GM23248 (cell line): Measurements from ENCODE around the gene CCL23. TPM values are rescaled to one million over a fixed set of nuclear protein-coding genes. Genes with fewer than 3 reads are reported as not detected.

Experiments
- DNase-seq: peaks from one replicate; pipeline ENCODE4 v3.0.0-alpha.2; 2015
- H2AFZ ChIP-seq: fragments of 200-600 bp; sonication (generic); 2 replicates; pipeline ENCODE4 v1.6.1; 2016; ENCODE audit warnings: antibody characterized with exemption
- H3F3A ChIP-seq: fragments of 200-600 bp; sonication (generic); 2 replicates; pipeline ENCODE4 v1.6.1; 2016; ENCODE audit warnings: mild to moderate bottlenecking, antibody characterized with exemption, mixed run types; ENCODE audit not compliant: insufficient read depth
- H3K27ac ChIP-seq: fragments of 200-600 bp; sonication (generic); 2 replicates; pipeline ENCODE4 v1.5.1; 2016; ENCODE audit warnings: mild to moderate bottlenecking
- H3K27me3 ChIP-seq: fragments of 200-600 bp; sonication (generic); replicated peaks from 2 replicates; pipeline ENCODE4 v1.6.1; 2016; ENCODE audit warnings: mild to moderate bottlenecking; ENCODE audit not compliant: insufficient read depth
- H3K36me3 ChIP-seq: fragments of 200-600 bp; sonication (generic); 2 replicates; pipeline ENCODE4 v1.6.1; 2016; ENCODE audit warnings: low read depth, mild to moderate bottlenecking
- H3K4me1 ChIP-seq: fragments of 200-600 bp; sonication (generic); 2 replicates; pipeline ENCODE4 v1.6.1; 2016; ENCODE audit warnings: mild to moderate bottlenecking; ENCODE audit not compliant: insufficient read depth
- H3K4me2 ChIP-seq: fragments of 200-600 bp; sonication (generic); one replicate; pipeline ENCODE4 v1.6.1; 2016; ENCODE audit warnings: mild to moderate bottlenecking; ENCODE audit not compliant: unreplicated experiment
- H3K4me3 ChIP-seq: fragments of 200-600 bp; sonication (generic); 2 replicates; pipeline ENCODE4 v1.5.1; 2016; ENCODE audit warnings: mild to moderate bottlenecking
- H3K79me2 ChIP-seq: fragments of 200-600 bp; sonication (generic); 2 replicates; pipeline ENCODE4 v1.6.1; 2016; ENCODE audit warnings: mild to moderate bottlenecking; ENCODE audit not compliant: insufficient read depth
- H3K9ac ChIP-seq: fragments of 200-600 bp; sonication (generic); 2 replicates; pipeline ENCODE4 v1.6.1; 2016; ENCODE audit warnings: mild to moderate bottlenecking
- H3K9me2 ChIP-seq: fragments of 200-600 bp; sonication (generic); 2 replicates; pipeline ENCODE4 v1.6.1; 2016; ENCODE audit warnings: mixed run types, mild to moderate bottlenecking, moderate library complexity; ENCODE audit not compliant: insufficient read depth
- H3K9me3 ChIP-seq: fragments of 200-600 bp; sonication (generic); one replicate; pipeline ENCODE4 v1.6.1; 2017; ENCODE audit warnings: low read depth
- H4K20me1 ChIP-seq: fragments of 200-600 bp; sonication (generic); 2 replicates; pipeline ENCODE4 v1.6.0; 2016; ENCODE audit not compliant: insufficient read depth
- EZH2 ChIP-seq: fragments of 200-600 bp; sonication (generic); IDR thresholded peaks from 2 replicates; pipeline ENCODE4 v1.6.1; 2018; ENCODE audit warnings: antibody characterized with exemption, mild to moderate bottlenecking; ENCODE audit not compliant: insufficient read depth, poor library complexity, severe bottlenecking
- EZH2phosphoT487 ChIP-seq: fragments of 200-600 bp; sonication (generic); IDR thresholded peaks from 2 replicates; pipeline ENCODE4 v1.6.1; 2018; ENCODE audit warnings: antibody characterized with exemption, moderate library complexity, mild to moderate bottlenecking, low read depth; ENCODE audit not compliant: insufficient read depth
- WGBS, 2 experiments: methylation state at CpG; one replicate each; pipeline ENCODE4 v1.1.6; 2015 to 2017; ENCODE audit warnings: low lambda C conversion rate in 2 of 2, low coverage in 1 of 2; ENCODE audit errors: missing lambda C conversion rate in 2 of 2; 5-methylcytosine and 5-hydroxymethylcytosine counted together
- in situ Hi-C: fragments of 300-500 bp; cut with MboI; formaldehyde crosslinking; loops from 2 replicates; pipeline ENCODE4 v1.15.0; 2020
- polyA plus RNA-seq: library from polyadenylated mRNA; unstranded; fragments of >200 nt; fragmentation: Nextera tagmentation; extraction: Ambion mirVana; gene quantifications from 2 replicates; pipeline ENCODE4 v1.2.1, GENCODE V29; 2016
- total RNA-seq: library from RNA; depleted of rRNA; stranded (reverse); fragments of >200 nt; shearing (Covaris generic); gene quantifications from 2 replicates; pipeline ENCODE4 v1.2.3, GENCODE V29; 2014

CCL23 gene
- total and polyA plus RNA-seq, 2 experiments from 2014 or later = not detected

DNA sequence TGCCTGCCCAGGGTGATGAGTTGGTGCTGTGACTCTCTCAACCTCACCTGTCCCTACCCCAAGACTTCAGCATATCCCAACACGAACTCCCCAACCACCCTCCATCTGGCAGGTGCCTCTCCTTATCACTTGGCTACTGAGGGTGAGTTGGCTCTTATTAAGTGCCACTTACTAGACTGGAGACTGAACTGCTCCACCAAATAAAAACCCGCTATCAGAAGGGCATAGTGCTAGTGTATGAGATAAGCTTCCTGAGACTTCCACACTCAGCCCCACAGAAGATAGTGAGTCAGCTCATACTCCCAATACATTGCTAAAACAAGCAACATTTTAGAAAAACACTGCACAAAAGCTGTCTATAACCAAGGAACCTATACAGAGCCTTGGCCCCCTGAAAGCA, 30.3 kb upstream of the CCL23 start:
- Histone ChIP-seq H3K9ac (no peak overlapping the region), H3K27me3 (no peaks in the 10 kb centered on the region), H3K4me3 (no peak overlapping the region), H3F3A (no peaks in the 10 kb centered on the region), H3K79me2 (no peaks in the 10 kb centered on the region), H4K20me1 (no peaks in the 10 kb centered on the region), H3K9me2 (no peaks in the 10 kb centered on the region), H3K9me3 (no peaks in the 10 kb centered on the region), H3K4me2 (no peak overlapping the region), H3K36me3 (no peaks in the 10 kb centered on the region), H3K4me1 (no peaks in the 10 kb centered on the region), H2AFZ (no peak overlapping the region), H3K27ac (no peak overlapping the region)
- no peak for DNase-seq
- no peak for TF ChIP-seq EZH2
- TF ChIP-seq EZH2phosphoT487 = no peak
- 4 to 22% methylated on average over 2 of the region's 2 CpGs for WGBS, 2 experiments
- in situ Hi-C loops = no loop called here

DNA sequence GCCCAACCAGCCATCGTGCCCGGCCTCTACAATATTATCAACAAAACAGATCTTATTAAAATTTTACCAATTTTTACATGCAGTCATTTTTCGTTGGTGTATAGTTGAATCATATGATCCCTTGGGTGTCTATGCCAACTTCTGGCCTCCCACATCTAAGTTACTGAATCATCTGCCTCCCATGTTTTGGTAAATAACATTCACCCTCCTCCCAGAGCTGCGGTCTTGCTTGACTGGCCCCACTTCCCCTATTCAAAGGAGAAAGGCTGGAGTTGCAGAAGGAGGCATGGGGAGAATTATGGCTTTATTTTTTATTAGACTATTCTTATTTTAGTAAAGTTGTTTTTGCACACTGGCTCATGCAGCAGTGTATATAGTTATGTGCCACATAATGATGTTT, 18.5 kb upstream of the CCL23 start:
- no peaks in the 10 kb centered on the region for H3K36me3 ChIP-seq
- no peak overlapping the region for H2AFZ ChIP-seq
- H3F3A ChIP-seq = no peaks in the 10 kb centered on the region
- 49 to 50% methylated on average over 4 of the region's 4 CpGs for WGBS, 2 experiments
- H3K4me1 ChIP-seq = no peaks in the 10 kb centered on the region
- H3K27me3 ChIP-seq = no peaks in the 10 kb centered on the region; the same call in 1 of the 2 replicates
- no peak overlapping the region for H3K4me2 ChIP-seq
- no peak overlapping the region for H3K27ac ChIP-seq
- no peaks in the 10 kb centered on the region for H3K79me2 ChIP-seq
- H3K9me2 ChIP-seq = no peaks in the 10 kb centered on the region
- no peak overlapping the region for H3K4me3 ChIP-seq
- no peak overlapping the region for H3K9ac ChIP-seq
- no peak for TF ChIP-seq EZH2phosphoT487
- no peak for TF ChIP-seq EZH2
- H3K9me3 ChIP-seq = no peaks in the 10 kb centered on the region
- in situ Hi-C loops = no loop called here
- no peaks in the 10 kb centered on the region for H4K20me1 ChIP-seq
- no peak for DNase-seq

DNA sequence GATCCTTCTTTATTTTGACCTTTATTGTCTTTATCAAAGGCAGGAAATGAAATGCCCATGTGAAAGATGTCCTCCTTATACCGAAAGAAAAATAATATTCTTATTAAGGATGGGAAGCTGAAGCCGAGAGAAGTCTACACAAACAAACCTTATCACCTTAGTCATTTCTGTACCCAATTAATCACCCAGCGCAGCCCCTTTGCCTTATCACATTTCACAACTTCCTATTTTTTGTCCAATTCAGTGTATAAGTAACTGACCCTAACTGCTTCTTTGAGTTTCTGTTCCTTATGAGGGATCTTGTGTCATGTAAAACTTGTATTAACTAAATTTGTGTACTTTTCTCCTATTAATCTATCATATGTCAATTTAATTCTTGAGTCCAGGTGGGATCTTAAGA, 16.4 kb upstream of the CCL23 start:
- Histone ChIP-seq H3K27me3 (no peaks in the 10 kb centered on the region; the same call in 1 of the 2 replicates), H2AFZ (no peak overlapping the region), H3F3A (no peaks in the 10 kb centered on the region), H3K9me3 (no peaks in the 10 kb centered on the region), H3K9me2 (no peaks in the 10 kb centered on the region), H3K36me3 (no peaks in the 10 kb centered on the region), H3K4me2 (no peak overlapping the region), H3K27ac (no peak overlapping the region), H3K79me2 (no peaks in the 10 kb centered on the region), H3K4me3 (no peak overlapping the region), H3K4me1 (no peaks in the 10 kb centered on the region), H3K9ac (no peak overlapping the region), H4K20me1 (no peaks in the 10 kb centered on the region)
- 24 to 25% methylated on average over 3 of the region's 3 CpGs for WGBS, 2 experiments
- TF ChIP-seq EZH2phosphoT487 = no peak
- no peak for TF ChIP-seq EZH2
- DNase-seq = no peak
- in situ Hi-C loops = no loop called here

DNA sequence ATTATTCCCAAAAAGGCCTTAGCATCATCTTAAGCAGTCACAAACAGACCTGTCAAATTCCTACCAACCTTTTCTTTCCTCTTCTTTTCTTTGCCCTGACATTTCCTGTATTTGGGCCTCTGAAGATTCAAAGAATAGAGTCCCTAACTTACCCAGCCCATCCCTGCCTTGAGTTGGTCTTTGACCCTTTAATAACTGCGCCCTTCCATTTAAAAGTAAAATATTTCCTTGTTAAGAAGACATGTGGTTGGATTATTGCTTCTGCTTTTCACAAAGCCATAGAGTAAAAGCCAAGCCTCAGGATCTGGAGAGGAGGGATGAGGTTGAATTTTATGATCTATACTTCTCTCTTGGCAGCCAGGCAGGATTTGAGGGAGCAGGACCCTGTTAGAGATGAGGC, 13.2 kb upstream of the CCL23 start:
- Histone ChIP-seq H3K9me3 (no peaks in the 10 kb centered on the region), H3K4me3 (no peak overlapping the region), H3F3A (no peaks in the 10 kb centered on the region), H3K79me2 (no peaks in the 10 kb centered on the region), H3K4me2 (no peak overlapping the region), H4K20me1 (no peaks in the 10 kb centered on the region), H3K27ac (no peak overlapping the region), H3K27me3 (no peaks in the 10 kb centered on the region; the same call in 1 of the 2 replicates), H3K4me1 (no peaks in the 10 kb centered on the region), H3K9ac (no peak overlapping the region), H3K9me2 (no peaks in the 10 kb centered on the region), H2AFZ (no peak overlapping the region), H3K36me3 (no peaks in the 10 kb centered on the region)
- 33 to 46% methylated on average over 1 of the region's 1 CpG for WGBS, 2 experiments
- no peak for DNase-seq
- in situ Hi-C loops = no loop called here
- TF ChIP-seq EZH2 = no peak

DNA sequence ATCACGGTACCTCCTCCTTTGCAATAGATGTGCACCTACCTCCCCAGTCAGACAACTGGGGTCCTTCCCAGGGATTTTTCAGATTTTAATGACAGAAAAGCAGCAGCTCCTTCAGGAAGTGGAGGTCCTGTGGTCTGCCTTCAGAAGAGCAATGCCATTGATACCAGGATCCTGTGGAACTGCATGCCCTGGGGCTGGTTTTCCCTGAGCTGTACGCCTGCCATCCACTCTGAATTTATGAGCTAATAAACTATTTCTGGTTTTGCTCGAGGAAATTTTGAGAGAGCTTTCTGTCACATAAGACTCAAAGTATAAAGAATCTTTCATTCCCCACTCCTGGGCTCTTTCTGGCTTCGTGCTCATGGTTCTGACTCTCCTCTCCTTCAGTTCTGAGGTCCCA, 10.0 kb upstream of the CCL23 start:
- no peaks in the 10 kb centered on the region for H3K36me3 ChIP-seq
- in situ Hi-C loops = no loop called here
- H3K4me3 ChIP-seq = no peak overlapping the region
- H3K9ac ChIP-seq = no peak overlapping the region
- no peaks in the 10 kb centered on the region for H3F3A ChIP-seq
- 10 to 11% methylated on average over 4 of the region's 4 CpGs for WGBS, 2 experiments
- no peak for TF ChIP-seq EZH2
- no peak for TF ChIP-seq EZH2phosphoT487
- H4K20me1 ChIP-seq = no peaks in the 10 kb centered on the region
- no peaks in the 10 kb centered on the region for H3K9me2 ChIP-seq
- H3K4me2 ChIP-seq = no peak overlapping the region
- no peaks in the 10 kb centered on the region for H3K4me1 ChIP-seq
- no peak for DNase-seq
- H3K27me3 ChIP-seq = no peaks in the 10 kb centered on the region
- H3K79me2 ChIP-seq = no peaks in the 10 kb centered on the region
- no peak overlapping the region for H3K27ac ChIP-seq
- H3K9me3 ChIP-seq = no peaks in the 10 kb centered on the region
- H2AFZ ChIP-seq = no peak overlapping the region
